Ishikawa (cell line): ENCODE measurements around the gene CRMP1.

Experiments
- CEBPB ChIP-seq: IDR thresholded peaks from 2 replicates; pipeline ENCODE4 v1.6.1; 2012
- CREB1 ChIP-seq: IDR thresholded peaks from 2 replicates; pipeline ENCODE4 v1.6.1; 2012; ENCODE audit warnings: low read depth
- EGR1 ChIP-seq: IDR thresholded peaks from 2 replicates; pipeline ENCODE4 v1.6.1; 2012
- EP300 ChIP-seq: IDR thresholded peaks from 2 replicates; pipeline ENCODE4 v1.6.1; 2012; ENCODE audit warnings: borderline replicate concordance
- FOXM1 ChIP-seq: IDR thresholded peaks from 2 replicates; pipeline ENCODE4 v1.6.1; 2012; ENCODE audit warnings: low read depth, borderline replicate concordance
- MAX ChIP-seq: IDR thresholded peaks from 2 replicates; pipeline ENCODE4 v1.6.1; 2012
- NFIC ChIP-seq: IDR thresholded peaks from 2 replicates; pipeline ENCODE4 v1.6.1; 2012
- RAD21 ChIP-seq: IDR thresholded peaks from 2 replicates; pipeline ENCODE4 v1.6.1; 2012; ENCODE audit warnings: low read depth
- REST ChIP-seq: IDR thresholded peaks from 2 replicates; pipeline ENCODE4 v1.6.1; 2012; ENCODE audit warnings: low read depth, mild to moderate bottlenecking
- TAF1 ChIP-seq: IDR thresholded peaks from 2 replicates; pipeline ENCODE4 v1.6.1; 2012; ENCODE audit warnings: low read depth, mild to moderate bottlenecking
- TCF12 ChIP-seq: IDR thresholded peaks from 2 replicates; pipeline ENCODE4 v1.6.1; 2012; ENCODE audit warnings: low read depth
- TEAD4 ChIP-seq: IDR thresholded peaks from 2 replicates; pipeline ENCODE4 v1.6.1; 2012
- USF1 ChIP-seq: IDR thresholded peaks from 2 replicates; pipeline ENCODE4 v1.6.1; 2012
- YY1 ChIP-seq: IDR thresholded peaks from 2 replicates; pipeline ENCODE4 v1.6.1; 2012; ENCODE audit warnings: low read depth
- ZBTB7A ChIP-seq: IDR thresholded peaks from 2 replicates; pipeline ENCODE4 v1.6.1; 2012; ENCODE audit warnings: low read depth

CRMP1 gene

GRCh38 chr4:5826437-5827107, 66.3 kb downstream of the CRMP1 start:
- no peak for TF ChIP-seq EGR1
- TF ChIP-seq USF1, result no peak
- TF ChIP-seq YY1, result no peak
- TF ChIP-seq TAF1, result no peak
- TF ChIP-seq NFIC, result no peak
- no peak for TF ChIP-seq MAX
- no peak for TF ChIP-seq EP300
- TF ChIP-seq FOXM1, result no peak
- no peak for TF ChIP-seq CEBPB
- no peak for TF ChIP-seq TEAD4
- TF ChIP-seq ZBTB7A, result no peak
- TF ChIP-seq TCF12, result no peak
- TF ChIP-seq CREB1, result no peak
- no peak for TF ChIP-seq REST
- TF ChIP-seq RAD21, result no peak

- TF ChIP-seq RAD21, result no peak
- TF ChIP-seq USF1, result no peak
- no peak for TF ChIP-seq YY1
- TF ChIP-seq CREB1, result no peak
- no peak for TF ChIP-seq MAX
- no peak for TF ChIP-seq REST
- no peak for TF ChIP-seq TCF12
- no peak for TF ChIP-seq EGR1
- TF ChIP-seq TEAD4, result no peak
- TF ChIP-seq FOXM1, result no peak
- TF ChIP-seq NFIC, result no peak
- no peak for TF ChIP-seq CEBPB
- no peak for TF ChIP-seq TAF1
- TF ChIP-seq ZBTB7A, result no peak
- TF ChIP-seq EP300, result no peak
Measured at GRCh38 chr4:5825321-5826041, 67.4 kb downstream of the CRMP1 start.

- TF ChIP-seq REST, result no peak
- no peak for TF ChIP-seq USF1
- TF ChIP-seq FOXM1, result no peak
- no peak for TF ChIP-seq TAF1
- TF ChIP-seq CREB1, result no peak
- TF ChIP-seq RAD21, result peak; percentile 30
- no peak for TF ChIP-seq TCF12
Measured at GRCh38 chr4:5824635-5825034, 68.3 kb downstream of the CRMP1 start.

- TF ChIP-seq FOXM1, result no peak
- TF ChIP-seq ZBTB7A, result no peak
- TF ChIP-seq USF1, result no peak
- TF ChIP-seq TEAD4, result no peak
- TF ChIP-seq EP300, result no peak
- no peak for TF ChIP-seq YY1
- no peak for TF ChIP-seq MAX
- no peak for TF ChIP-seq CEBPB
- TF ChIP-seq NFIC, result no peak
Measured at GRCh38 chr4:5824227-5824626, 68.7 kb downstream of the CRMP1 start.
